ENCODE results near the gene BNC1. TPM values are rescaled to one million over a fixed set of nuclear protein-coding genes. Genes with fewer than 3 reads are reported as not detected.

Gene BNC1
- total and polyA plus RNA-seq, 10 of the 15 experiments (the other 5 are each of a cell fraction or from before 2014, with no cell fraction given) = 0.01 TPM; not detected in 9

- TF ChIP-seq GATAD2B (conservative IDR thresholded peaks at IDR 0.05; ENCODE audit: low read depth) (no peak), FOS (IDR thresholded peaks at IDR 0.05; ENCODE audit: borderline replicate concordance, extremely low read depth, insufficient read length) (no peak), USF2 (IDR thresholded peaks at IDR 0.05; ENCODE audit: borderline replicate concordance, low read depth, low read length) (no peak), POLR2AphosphoS2 (IDR thresholded peaks at IDR 0.05; ENCODE audit: low read depth, low read length) (no peak), LARP7 (IDR thresholded peaks at IDR 0.05) (no peak)
- TF ChIP-seq, protein P1, sequence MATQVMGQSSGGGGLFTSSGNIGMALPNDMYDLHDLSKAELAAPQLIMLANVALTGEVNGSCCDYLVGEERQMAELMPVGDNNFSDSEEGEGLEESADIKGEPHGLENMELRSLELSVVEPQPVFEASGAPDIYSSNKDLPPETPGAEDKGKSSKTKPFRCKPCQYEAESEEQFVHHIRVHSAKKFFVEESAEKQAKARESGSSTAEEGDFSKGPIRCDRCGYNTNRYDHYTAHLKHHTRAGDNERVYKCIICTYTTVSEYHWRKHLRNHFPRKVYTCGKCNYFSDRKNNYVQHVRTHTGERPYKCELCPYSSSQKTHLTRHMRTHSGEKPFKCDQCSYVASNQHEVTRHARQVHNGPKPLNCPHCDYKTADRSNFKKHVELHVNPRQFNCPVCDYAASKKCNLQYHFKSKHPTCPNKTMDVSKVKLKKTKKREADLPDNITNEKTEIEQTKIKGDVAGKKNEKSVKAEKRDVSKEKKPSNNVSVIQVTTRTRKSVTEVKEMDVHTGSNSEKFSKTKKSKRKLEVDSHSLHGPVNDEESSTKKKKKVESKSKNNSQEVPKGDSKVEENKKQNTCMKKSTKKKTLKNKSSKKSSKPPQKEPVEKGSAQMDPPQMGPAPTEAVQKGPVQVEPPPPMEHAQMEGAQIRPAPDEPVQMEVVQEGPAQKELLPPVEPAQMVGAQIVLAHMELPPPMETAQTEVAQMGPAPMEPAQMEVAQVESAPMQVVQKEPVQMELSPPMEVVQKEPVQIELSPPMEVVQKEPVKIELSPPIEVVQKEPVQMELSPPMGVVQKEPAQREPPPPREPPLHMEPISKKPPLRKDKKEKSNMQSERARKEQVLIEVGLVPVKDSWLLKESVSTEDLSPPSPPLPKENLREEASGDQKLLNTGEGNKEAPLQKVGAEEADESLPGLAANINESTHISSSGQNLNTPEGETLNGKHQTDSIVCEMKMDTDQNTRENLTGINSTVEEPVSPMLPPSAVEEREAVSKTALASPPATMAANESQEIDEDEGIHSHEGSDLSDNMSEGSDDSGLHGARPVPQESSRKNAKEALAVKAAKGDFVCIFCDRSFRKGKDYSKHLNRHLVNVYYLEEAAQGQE (IDR thresholded peaks at IDR 0.05; ENCODE audit: low read depth, low read length) = no peak
These were observed 7.9 kb upstream of the BNC1 start (continued) for GRCh38 chr15:83292317-83292716.

- Histone ChIP-seq H3K27ac (ENCODE audit: control insufficient read depth, insufficient read depth) (no peak overlapping the region), H3K4me1 (ENCODE audit: control insufficient read depth, insufficient read depth, low read length) (no peaks in the 10 kb centered on the region), H3K9ac (ENCODE audit: control insufficient read depth, insufficient read depth, low read length) (no peak overlapping the region), H3K9me3 (replicated peaks; ENCODE audit: control insufficient read depth, insufficient read depth, low read length) (no peaks in the 10 kb centered on the region), H2AFZ (ENCODE audit: control insufficient read depth, low read depth, low read length) (no peak overlapping the region), H3K4me2 (ENCODE audit: control insufficient read depth, insufficient read depth) (no peak overlapping the region), H3K4me3 (no peak overlapping the region), H4K20me1 (ENCODE audit: control insufficient read depth, insufficient read depth) (no peaks in the 10 kb centered on the region), H3K79me2 (ENCODE audit: control insufficient read depth, insufficient read depth, low read length) (no peaks in the 10 kb centered on the region), H3K27me3 (replicated peaks in 1 of 2; ENCODE audit: control insufficient read depth in 2 of 2, insufficient read depth in 2 of 2, low read length in 1 of 2) (peaks cover 2% of the 10 kb centered on the region in 2 experiments; a peak in 3 of 4 replicates), H3K36me3 (ENCODE audit: control insufficient read depth in 2 of 2, insufficient read depth in 2 of 2, low read length in 1 of 2) (no peaks in the 10 kb centered on the region)
- DNase-seq (ENCODE audit: low read depth, low spot score) (no peak), ATAC-seq (no peak), FAIRE-seq (no peak)
- in situ Hi-C loops (cut with MboI) = no loop called here
- 28% methylated on average over 4 of the region's 4 CpGs for WGBS (ENCODE audit: insufficient coverage, insufficient replicate concordance, low lambda C conversion rate, missing lambda C conversion rate)
- ChIA-PET POLR2A (no interaction called here), RAD21 (ENCODE audit: unreplicated experiment) (no interaction called here), SMC1A (ENCODE audit: uncharacterized antibody, unreplicated experiment) (no interaction called here), CTCF (interaction anchor here (0.7 kb wide), 1 partner anchor 9 kb away, joined by 3 read pairs; no protein-coding TSS in a partner anchor)
- intact Hi-C loops (cut with micrococcal nuclease; ENCODE audit: unreplicated experiment) = no loop called here
- no TSS peak for BruUV-seq (replicated peaks)
- no peak for TF ChIP-seq JUNB (IDR thresholded peaks at IDR 0.05)
- no peak for TF ChIP-seq CBFB (IDR thresholded peaks at IDR 0.05; ENCODE audit: low read depth)
- no peak for TF ChIP-seq SP1 (IDR thresholded peaks at IDR 0.05; ENCODE audit: low read depth, low read length)
- TF ChIP-seq, protein P2, sequence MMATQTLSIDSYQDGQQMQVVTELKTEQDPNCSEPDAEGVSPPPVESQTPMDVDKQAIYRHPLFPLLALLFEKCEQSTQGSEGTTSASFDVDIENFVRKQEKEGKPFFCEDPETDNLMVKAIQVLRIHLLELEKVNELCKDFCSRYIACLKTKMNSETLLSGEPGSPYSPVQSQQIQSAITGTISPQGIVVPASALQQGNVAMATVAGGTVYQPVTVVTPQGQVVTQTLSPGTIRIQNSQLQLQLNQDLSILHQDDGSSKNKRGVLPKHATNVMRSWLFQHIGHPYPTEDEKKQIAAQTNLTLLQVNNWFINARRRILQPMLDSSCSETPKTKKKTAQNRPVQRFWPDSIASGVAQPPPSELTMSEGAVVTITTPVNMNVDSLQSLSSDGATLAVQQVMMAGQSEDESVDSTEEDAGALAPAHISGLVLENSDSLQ (IDR thresholded peaks at IDR 0.05) = no peak
- no peak for TF ChIP-seq NR2C2 (IDR thresholded peaks at IDR 0.05; ENCODE audit: borderline replicate concordance, control insufficient read depth, insufficient read length, low read depth)
- TF ChIP-seq RUNX3 (IDR thresholded peaks at IDR 0.05; ENCODE audit: low read length) = no peak
- no peak for TF ChIP-seq ASH2L (IDR thresholded peaks at IDR 0.05; ENCODE audit: borderline replicate concordance, low read depth)
- TF ChIP-seq, protein P3, sequence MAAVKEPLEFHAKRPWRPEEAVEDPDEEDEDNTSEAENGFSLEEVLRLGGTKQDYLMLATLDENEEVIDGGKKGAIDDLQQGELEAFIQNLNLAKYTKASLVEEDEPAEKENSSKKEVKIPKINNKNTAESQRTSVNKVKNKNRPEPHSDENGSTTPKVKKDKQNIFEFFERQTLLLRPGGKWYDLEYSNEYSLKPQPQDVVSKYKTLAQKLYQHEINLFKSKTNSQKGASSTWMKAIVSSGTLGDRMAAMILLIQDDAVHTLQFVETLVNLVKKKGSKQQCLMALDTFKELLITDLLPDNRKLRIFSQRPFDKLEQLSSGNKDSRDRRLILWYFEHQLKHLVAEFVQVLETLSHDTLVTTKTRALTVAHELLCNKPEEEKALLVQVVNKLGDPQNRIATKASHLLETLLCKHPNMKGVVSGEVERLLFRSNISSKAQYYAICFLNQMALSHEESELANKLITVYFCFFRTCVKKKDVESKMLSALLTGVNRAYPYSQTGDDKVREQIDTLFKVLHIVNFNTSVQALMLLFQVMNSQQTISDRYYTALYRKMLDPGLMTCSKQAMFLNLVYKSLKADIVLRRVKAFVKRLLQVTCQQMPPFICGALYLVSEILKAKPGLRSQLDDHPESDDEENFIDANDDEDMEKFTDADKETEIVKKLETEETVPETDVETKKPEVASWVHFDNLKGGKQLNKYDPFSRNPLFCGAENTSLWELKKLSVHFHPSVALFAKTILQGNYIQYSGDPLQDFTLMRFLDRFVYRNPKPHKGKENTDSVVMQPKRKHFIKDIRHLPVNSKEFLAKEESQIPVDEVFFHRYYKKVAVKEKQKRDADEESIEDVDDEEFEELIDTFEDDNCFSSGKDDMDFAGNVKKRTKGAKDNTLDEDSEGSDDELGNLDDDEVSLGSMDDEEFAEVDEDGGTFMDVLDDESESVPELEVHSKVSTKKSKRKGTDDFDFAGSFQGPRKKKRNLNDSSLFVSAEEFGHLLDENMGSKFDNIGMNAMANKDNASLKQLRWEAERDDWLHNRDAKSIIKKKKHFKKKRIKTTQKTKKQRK (IDR thresholded peaks at IDR 0.05; ENCODE audit: low read depth, low read length) = no peak
- no peak for TF ChIP-seq NR2C1 (IDR thresholded peaks at IDR 0.05)
- no peak for TF ChIP-seq KDM1A (IDR thresholded peaks at IDR 0.05; ENCODE audit: borderline replicate concordance)
These were observed 5.8 kb upstream of the BNC1 start for GRCh38 chr15:83290236-83290635.

Measured in GM12878 (cell line).